Keratinocyte (primary cell): ENCODE measurements around the gene SHISA2. TPM values are rescaled to one million over a fixed set of nuclear protein-coding genes. Genes with fewer than 3 reads are reported as not detected.

ENCODE experiments used
- DNase-seq: peaks from one replicate; pipeline ENCODE4 v3.0.0-alpha.2; 2011; ENCODE audit warnings: low read depth, missing footprints, low spot score
- FAIRE-seq: peaks from 2 replicates; lab custom pipeline; 2011; peaks lifted over from hg19 to GRCh38; lab: Jason Lieb, UNC
- H2AFZ ChIP-seq: 2 replicates; pipeline ENCODE4 v1.6.0; 2012; ENCODE audit warnings: low read length, control low read depth, inconsistent platforms; ENCODE audit not compliant: control insufficient read depth
- H3K27ac ChIP-seq: 2 replicates; pipeline ENCODE4 v1.5.1; 2011; ENCODE audit warnings: low read length; ENCODE audit not compliant: control insufficient read depth, insufficient read depth
- H3K27me3 ChIP-seq: 3 replicates; pipeline ENCODE4 v1.6.0; 2011; ENCODE audit warnings: low read length; ENCODE audit not compliant: control insufficient read depth, insufficient read depth; ENCODE audit errors: extremely low read depth
- H3K36me3 ChIP-seq, 2 experiments: 2 replicates in 1 of 2; 3 replicates in 1 of 2; pipeline ENCODE4 v1.5.1; 2011; ENCODE audit warnings: low read length in 2 of 2, mild to moderate bottlenecking in 1 of 2; ENCODE audit not compliant: control insufficient read depth in 2 of 2, insufficient read depth in 2 of 2; ENCODE audit errors: extremely low read depth in 1 of 2
- H3K4me1 ChIP-seq: 3 replicates; pipeline ENCODE4 v1.5.1; 2011; ENCODE audit warnings: low read length; ENCODE audit not compliant: control insufficient read depth, insufficient read depth; ENCODE audit errors: extremely low read depth
- H3K4me2 ChIP-seq: 3 replicates; pipeline ENCODE4 v1.6.0; 2011; ENCODE audit warnings: low read depth, low read length; ENCODE audit not compliant: control insufficient read depth, insufficient read depth; ENCODE audit errors: extremely low read depth
- H3K4me3 ChIP-seq, 3 experiments: fragments of 200-600 bp in 1 of 3; sonication (generic) in 1 of 3; 2 replicates in 2 of 3; 3 replicates in 1 of 3; pipeline ENCODE4 v1.5.1; 2011 to 2016; ENCODE audit warnings: low read length in 3 of 3, mild to moderate bottlenecking in 3 of 3, control low read depth in 2 of 3, inconsistent platforms in 1 of 3, low read depth in 1 of 3, mixed read lengths in 1 of 3, mixed run types in 1 of 3, moderate library complexity in 1 of 3; ENCODE audit not compliant: control insufficient read depth in 2 of 3, insufficient read depth in 2 of 3; ENCODE audit errors: extremely low read depth in 1 of 3
- H3K79me2 ChIP-seq: 2 replicates; pipeline ENCODE4 v1.6.0; 2012; ENCODE audit warnings: low read length; ENCODE audit not compliant: control insufficient read depth, insufficient read depth
- H3K9ac ChIP-seq: 3 replicates; pipeline ENCODE4 v1.6.0; 2011; ENCODE audit warnings: low read length; ENCODE audit not compliant: control insufficient read depth, insufficient read depth; ENCODE audit errors: extremely low read depth
- H3K9me1 ChIP-seq: 3 replicates; pipeline ENCODE4 v1.6.0; 2011; ENCODE audit warnings: low read length; ENCODE audit not compliant: control insufficient read depth, insufficient read depth; ENCODE audit errors: extremely low read depth
- H3K9me3 ChIP-seq: 2 replicates; pipeline ENCODE4 v1.5.1; 2012; ENCODE audit warnings: low read depth, low read length; ENCODE audit not compliant: control insufficient read depth
- H4K20me1 ChIP-seq: 3 replicates; pipeline ENCODE4 v1.6.0; 2011; ENCODE audit warnings: low read length; ENCODE audit not compliant: control insufficient read depth, insufficient read depth; ENCODE audit errors: extremely low read depth
- CTCF ChIP-seq, 3 experiments: IDR thresholded peaks in 1 of 3; conservative IDR thresholded peaks in 1 of 3; optimal IDR thresholded peaks in 1 of 3; 2 replicates in 2 of 3; 3 replicates in 1 of 3; pipeline versions ENCODE3 to v1.5.1; 2011; ENCODE audit warnings: low read length in 3 of 3, mild to moderate bottlenecking in 3 of 3, moderate library complexity in 2 of 3, control low read depth in 1 of 3, inconsistent platforms in 1 of 3; ENCODE audit not compliant: insufficient read depth in 2 of 3; ENCODE audit errors: extremely low read depth in 1 of 3
- EZH2 ChIP-seq: IDR thresholded peaks from one replicate; pipeline ENCODE4 v1.6.1; 2012; ENCODE audit warnings: inconsistent platforms, mild to moderate bottlenecking, low read length, moderate library complexity
- dilution Hi-C: fragments of 300-500 bp; cut with MboI; formaldehyde crosslinking; loops from one replicate; pipeline ENCODE4 v1.7.0; 2020; ENCODE audit warnings: low sequenced_read_pairs; ENCODE audit not compliant: extremely low pct_ligation_motif_present
- polyA plus RNA-seq, 5 experiments: library from polyadenylated mRNA; depleted of rRNA in 3 of 5; stranded (reverse) in 3 of 5; stranded (forward) in 1 of 5; unstranded in 1 of 5; fragments of >200 nt; gene quantifications; 1 replicate in 1 of 5; 2 replicates in 3 of 5; 3 replicates in 1 of 5; pipeline versions ENCODE4 v1.2.1 to v1.2.3, GENCODE V29; 2011 to 2012; ENCODE audit warnings: missing spikeins in 2 of 5, low read depth in 1 of 5, low replicate concordance in 1 of 5

The SHISA2 gene
- polyA plus RNA-seq, 1 donor (not counting 4 experiments of a cell fraction or from before 2014, with no cell fraction given), result 0.18 TPM

- Histone ChIP-seq H3K27me3 (peaks cover 49% of the 10 kb centered on the region), H3K9me3 (no peaks in the 10 kb centered on the region), H3K36me3 (no peaks in the 10 kb centered on the region), H3K27ac (no peak overlapping the region), H3K4me2 (peak overlapping the region; percentile 69), H3K4me1 (peaks cover 8% of the 10 kb centered on the region), H3K9me1 (no peaks in the 10 kb centered on the region), H3K79me2 (no peaks in the 10 kb centered on the region), H3K4me3 (peak overlapping the region; percentile 19 to 59 (median 51)), H2AFZ (peak overlapping the region; percentile 46), H4K20me1 (no peaks in the 10 kb centered on the region), H3K9ac (no peak overlapping the region)
- dilution Hi-C loops, result no loop called here
- TF ChIP-seq CTCF (optimal IDR thresholded peaks at IDR 0.05 in 1 of 3, IDR thresholded peaks at IDR 0.05 in 1 of 3, conservative IDR thresholded peaks at IDR 0.05 in 1 of 3; ENCODE audit: extremely low read depth in 1 of 3, insufficient read depth in 2 of 3, low read length in 3 of 3), result no peak
- peak; percentile 39 for TF ChIP-seq EZH2
- FAIRE-seq, result no peak
- DNase-seq, result no peak
Observed at GRCh38 chr13:26051231-26051656, 572 bp downstream of the SHISA2 start.

- Histone ChIP-seq H3K27me3 (peaks cover 49% of the 10 kb centered on the region), H4K20me1 (no peaks in the 10 kb centered on the region), H2AFZ (no peak overlapping the region), H3K36me3 (no peaks in the 10 kb centered on the region), H3K9me1 (no peaks in the 10 kb centered on the region), H3K9me3 (no peaks in the 10 kb centered on the region), H3K4me2 (peak overlapping the region; percentile 69), H3K4me1 (peaks cover 8% of the 10 kb centered on the region), H3K27ac (no peak overlapping the region), H3K4me3 (peak overlapping the region in 1 of 3 experiments; percentile 59), H3K79me2 (no peaks in the 10 kb centered on the region), H3K9ac (no peak overlapping the region)
- no peak for DNase-seq
- no peak for FAIRE-seq
- dilution Hi-C loops, result no loop called here
- peak in 1 of 3 experiments; percentile 5 for TF ChIP-seq CTCF (optimal IDR thresholded peaks at IDR 0.05 in 1 of 3, IDR thresholded peaks at IDR 0.05 in 1 of 3, conservative IDR thresholded peaks at IDR 0.05 in 1 of 3; ENCODE audit: extremely low read depth in 1 of 3, insufficient read depth in 2 of 3, low read length in 3 of 3)
- TF ChIP-seq EZH2, result peak; percentile 79
Observed at GRCh38 chr13:26050568-26051230, 1.1 kb downstream of the SHISA2 start.
